Endothelial cell of umbilical vein (primary cell): ENCODE measurements around the gene DVL1. TPM values are rescaled to one million over a fixed set of nuclear protein-coding genes. Genes with fewer than 3 reads are reported as not detected.

Experiments used
- BruUV-seq: library from RNA; stranded (reverse); fragments of 400-500 nt; replicated peaks from 2 replicates; lab custom pipeline; 2021; lab: Mats Ljungman, UMichigan
- CTCF ChIA-PET: fragments of 300-600, 350-600 bp; sonication (Branson Sonifier 250); formaldehyde crosslinking; loops from one replicate; lab custom pipeline; 2021; ENCODE audit warnings: antibody characterized with exemption, inconsistent platforms; lab: Charles Lee
- POLR2A ChIA-PET: fragments of 300-600, 350-600 bp; sonication (Branson Sonifier 250); formaldehyde crosslinking; loops from one replicate; lab custom pipeline; 2021; ENCODE audit warnings: antibody characterized with exemption, inconsistent platforms; lab: Charles Lee
- DNase-seq: peaks from one replicate; pipeline ENCODE4 v3.0.0-alpha.2; 2011; ENCODE audit warnings: low read depth, low spot score
- FAIRE-seq: peaks from 2 replicates; lab custom pipeline; 2011; peaks lifted over from hg19 to GRCh38; lab: Jason Lieb, UNC
- H2AFZ ChIP-seq: 2 replicates; pipeline ENCODE4 v1.6.0; 2012; ENCODE audit warnings: low read depth, low read length, control low read depth, inconsistent platforms
- H3K27ac ChIP-seq: 2 replicates; pipeline ENCODE4 v1.5.1; 2011; ENCODE audit warnings: low read depth, mild to moderate bottlenecking, control low read depth, low read length, moderate library complexity; ENCODE audit not compliant: insufficient read depth
- H3K27me3 ChIP-seq, 2 experiments: 2 replicates each; pipeline versions ENCODE4 v1.6.0 to v1.6.1; 2011; ENCODE audit warnings: low read length in 2 of 2, mixed read lengths in 1 of 2; ENCODE audit not compliant: control insufficient read depth in 2 of 2, insufficient read depth in 2 of 2
- H3K36me3 ChIP-seq, 2 experiments: 2 replicates in 1 of 2; 3 replicates in 1 of 2; pipeline ENCODE4 v1.5.1; 2011; ENCODE audit warnings: low read length in 2 of 2, mild to moderate bottlenecking in 1 of 2, moderate library complexity in 1 of 2; ENCODE audit not compliant: control insufficient read depth in 2 of 2, insufficient read depth in 2 of 2; ENCODE audit errors: extremely low read depth in 1 of 2
- H3K4me1 ChIP-seq: 3 replicates; pipeline ENCODE4 v1.5.1; 2011; ENCODE audit warnings: mild to moderate bottlenecking, low read length; ENCODE audit not compliant: control insufficient read depth, insufficient read depth; ENCODE audit errors: extremely low read depth
- H3K4me2 ChIP-seq: 2 replicates; pipeline ENCODE4 v1.6.1; 2011; ENCODE audit warnings: low read length, control low read depth, mixed read lengths; ENCODE audit not compliant: insufficient read depth
- H3K4me3 ChIP-seq, 3 experiments: fragments of 200-600 bp in 1 of 3; sonication (generic), shearing (Covaris generic) in 1 of 3; replicated peaks in 1 of 3; 2 replicates each; pipeline ENCODE4 v1.5.1; 2011 to 2016; ENCODE audit warnings: control low read depth in 3 of 3, low read length in 3 of 3, mild to moderate bottlenecking in 2 of 3, inconsistent platforms in 1 of 3, low read depth in 1 of 3, moderate library complexity in 1 of 3; ENCODE audit not compliant: insufficient read depth in 1 of 3
- H3K79me2 ChIP-seq: 2 replicates; pipeline ENCODE4 v1.6.0; 2012; ENCODE audit warnings: low read length, inconsistent platforms; ENCODE audit not compliant: control insufficient read depth, insufficient read depth
- H3K9ac ChIP-seq: replicated peaks from 2 replicates; pipeline ENCODE3; 2011; ENCODE audit warnings: low read length, control low read depth; ENCODE audit not compliant: insufficient read depth; ENCODE audit errors: extremely low read depth
- H3K9me1 ChIP-seq: replicated peaks from 3 replicates; pipeline ENCODE4 v1.6.0; 2011; ENCODE audit warnings: mild to moderate bottlenecking, low read length; ENCODE audit not compliant: control insufficient read depth, insufficient read depth; ENCODE audit errors: extremely low read depth
- H3K9me3 ChIP-seq: replicated peaks from 2 replicates; pipeline ENCODE4 v1.5.1; 2012; ENCODE audit warnings: low read length, inconsistent platforms; ENCODE audit not compliant: control insufficient read depth, insufficient read depth
- H4K20me1 ChIP-seq: replicated peaks from 2 replicates; pipeline ENCODE3; 2011; ENCODE audit warnings: mild to moderate bottlenecking, low read length; ENCODE audit not compliant: control insufficient read depth, insufficient read depth; ENCODE audit errors: extremely low read depth
- EZH2 ChIP-seq: IDR thresholded peaks from 2 replicates; pipeline ENCODE4 v1.6.1; 2012; ENCODE audit warnings: borderline replicate concordance, low read depth, mild to moderate bottlenecking, moderate library complexity, low read length, inconsistent platforms; ENCODE audit not compliant: severe bottlenecking
- FOS ChIP-seq: IDR thresholded peaks from 2 replicates; pipeline ENCODE4 v1.6.1; 2011; ENCODE audit warnings: mild to moderate bottlenecking, low read length, moderate library complexity, borderline replicate concordance; ENCODE audit not compliant: insufficient read depth
- GATA2 ChIP-seq: IDR thresholded peaks from 2 replicates; pipeline ENCODE4 v1.7.0; 2011; ENCODE audit warnings: low read depth, mild to moderate bottlenecking, moderate library complexity, mixed read lengths, low read length; ENCODE audit not compliant: insufficient read length, insufficient read depth
- JUN ChIP-seq: IDR thresholded peaks from 2 replicates; pipeline ENCODE4 v1.6.1; 2011; ENCODE audit warnings: borderline replicate concordance, low read depth; ENCODE audit not compliant: insufficient read length, insufficient read depth
- MYC ChIP-seq: IDR thresholded peaks from one replicate; pipeline ENCODE4 v1.6.1; 2011; ENCODE audit warnings: mild to moderate bottlenecking, low read depth, low read length
- POLR2A ChIP-seq: IDR thresholded peaks from 2 replicates; pipeline ENCODE4 v1.6.1; 2012; ENCODE audit warnings: low read depth, mild to moderate bottlenecking, control low read depth, low read length
- POLR2AphosphoS5 ChIP-seq: IDR thresholded peaks from 2 replicates; pipeline ENCODE4 v1.6.1; 2012; ENCODE audit warnings: low read depth, mild to moderate bottlenecking, control low read depth, low read length, moderate library complexity; ENCODE audit not compliant: insufficient read depth
- dilution Hi-C: fragments of 300-500 bp; cut with MboI; formaldehyde crosslinking; loops from one replicate; pipeline ENCODE4 v1.15.0; 2019; ENCODE audit warnings: low sequenced_read_pairs; ENCODE audit not compliant: extremely low pct_ligation_motif_present
- intact Hi-C: fragments of 100-400 bp; cut with micrococcal nuclease; formaldehyde crosslinking; loops from one replicate; pipeline ENCODE4 v1.10.0; 2022
- polyA plus RNA-seq, 4 experiments: library from polyadenylated mRNA; depleted of rRNA in 3 of 4; stranded (reverse) in 3 of 4; unstranded in 1 of 4; fragments of >200 nt; gene quantifications; 2 replicates each; pipeline versions ENCODE4 v1.2.1 to v1.2.3, GENCODE V29; 2011 to 2012; ENCODE audit warnings: missing spikeins in 1 of 4
- total RNA-seq: library from RNA; stranded (reverse); gene quantifications from 2 replicates; pipeline ENCODE4 v1.2.3, GENCODE V29; 2021
- TF ChIP-seq, protein P1 (sequence below), 2 donors: IDR thresholded peaks; 1 replicate in 1 of 2; 2 replicates in 1 of 2; pipeline ENCODE4 v1.5.1; 2011; ENCODE audit warnings: low read length in 2 of 2, mild to moderate bottlenecking in 2 of 2, moderate library complexity in 2 of 2, control low read depth in 1 of 2, inconsistent platforms in 1 of 2, low read depth in 1 of 2; ENCODE audit not compliant: insufficient read depth in 1 of 2; ENCODE audit errors: extremely low read depth in 1 of 2
- TF ChIP-seq, protein P2 (sequence below): IDR thresholded peaks from 2 replicates; pipeline ENCODE4 v1.6.1; 2011; ENCODE audit not compliant: insufficient read depth, insufficient read length

DVL1 gene
- total and polyA plus RNA-seq, 2 donors (not counting 3 experiments of a cell fraction or from before 2014, with no cell fraction given): 26.8 to 36.5 TPM

DNA sequence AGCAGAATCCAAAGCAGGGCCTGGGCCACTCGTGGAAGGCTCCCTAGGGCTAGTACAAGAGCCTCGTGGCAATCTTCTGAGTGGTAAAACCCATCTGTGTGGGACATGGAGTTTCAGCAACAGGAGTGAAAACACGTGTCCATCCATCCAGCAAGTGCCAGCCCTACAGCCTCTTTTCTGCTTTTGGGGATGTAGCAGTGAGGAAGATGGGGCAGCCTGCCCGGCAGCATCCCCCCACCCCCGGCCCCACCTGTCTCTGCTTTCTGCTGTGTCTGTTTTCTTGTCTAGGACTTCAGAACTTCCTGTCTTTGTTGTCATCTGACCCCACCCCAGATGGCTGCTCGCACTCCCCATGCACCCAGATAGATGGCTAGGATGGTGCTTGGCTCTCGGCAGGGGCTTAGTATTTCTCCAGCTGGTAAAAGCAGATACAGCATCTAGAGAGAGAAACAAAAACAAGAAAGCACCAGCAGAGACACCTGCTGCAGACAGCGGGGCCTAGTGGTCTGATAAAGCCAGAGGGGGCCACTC, 23.1 kb downstream of the DVL1 start:
- no peak overlapping the region for H3K9ac ChIP-seq
- ChIA-PET CTCF (no interaction called here), POLR2A (no interaction called here)
- H2AFZ ChIP-seq: no peak overlapping the region
- dilution Hi-C loops: no loop called here
- peaks cover 0 to 18% of the 10 kb centered on the region in 2 experiments for H3K36me3 ChIP-seq
- no peaks in the 10 kb centered on the region for H3K9me1 ChIP-seq
- no peak overlapping the region for H3K27ac ChIP-seq
- FAIRE-seq: no peak
- no peak for DNase-seq
- intact Hi-C loops: no loop called here
- H3K4me1 ChIP-seq: peaks cover 13% of the 10 kb centered on the region
- no peaks in the 10 kb centered on the region for H3K9me3 ChIP-seq
- no TSS peak for BruUV-seq
- H3K79me2 ChIP-seq: peaks cover 38% of the 10 kb centered on the region
- no peak overlapping the region for H3K4me2 ChIP-seq
- peak overlapping the region in 1 of 3 experiments; percentile 1 for H3K4me3 ChIP-seq
- H3K27me3 ChIP-seq: no peaks in the 10 kb centered on the region
- H4K20me1 ChIP-seq: no peaks in the 10 kb centered on the region
- no peak for TF ChIP-seq GATA2
- TF ChIP-seq MYC: no peak
- TF ChIP-seq, protein P1, sequence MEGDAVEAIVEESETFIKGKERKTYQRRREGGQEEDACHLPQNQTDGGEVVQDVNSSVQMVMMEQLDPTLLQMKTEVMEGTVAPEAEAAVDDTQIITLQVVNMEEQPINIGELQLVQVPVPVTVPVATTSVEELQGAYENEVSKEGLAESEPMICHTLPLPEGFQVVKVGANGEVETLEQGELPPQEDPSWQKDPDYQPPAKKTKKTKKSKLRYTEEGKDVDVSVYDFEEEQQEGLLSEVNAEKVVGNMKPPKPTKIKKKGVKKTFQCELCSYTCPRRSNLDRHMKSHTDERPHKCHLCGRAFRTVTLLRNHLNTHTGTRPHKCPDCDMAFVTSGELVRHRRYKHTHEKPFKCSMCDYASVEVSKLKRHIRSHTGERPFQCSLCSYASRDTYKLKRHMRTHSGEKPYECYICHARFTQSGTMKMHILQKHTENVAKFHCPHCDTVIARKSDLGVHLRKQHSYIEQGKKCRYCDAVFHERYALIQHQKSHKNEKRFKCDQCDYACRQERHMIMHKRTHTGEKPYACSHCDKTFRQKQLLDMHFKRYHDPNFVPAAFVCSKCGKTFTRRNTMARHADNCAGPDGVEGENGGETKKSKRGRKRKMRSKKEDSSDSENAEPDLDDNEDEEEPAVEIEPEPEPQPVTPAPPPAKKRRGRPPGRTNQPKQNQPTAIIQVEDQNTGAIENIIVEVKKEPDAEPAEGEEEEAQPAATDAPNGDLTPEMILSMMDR (IDR thresholded peaks at IDR 0.05; ENCODE audit: extremely low read depth in 1 of 2, insufficient read depth in 1 of 2, low read depth in 1 of 2, low read length in 2 of 2): no peak
- no peak for TF ChIP-seq JUN
- no peak for TF ChIP-seq FOS
- TF ChIP-seq EZH2: no peak
- TF ChIP-seq, protein P2, sequence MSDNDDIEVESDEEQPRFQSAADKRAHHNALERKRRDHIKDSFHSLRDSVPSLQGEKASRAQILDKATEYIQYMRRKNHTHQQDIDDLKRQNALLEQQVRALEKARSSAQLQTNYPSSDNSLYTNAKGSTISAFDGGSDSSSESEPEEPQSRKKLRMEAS: no peak
- TF ChIP-seq POLR2A: no peak
- no peak for TF ChIP-seq POLR2AphosphoS5
